Measurements from ENCODE around the gene HRAS.

DNA sequence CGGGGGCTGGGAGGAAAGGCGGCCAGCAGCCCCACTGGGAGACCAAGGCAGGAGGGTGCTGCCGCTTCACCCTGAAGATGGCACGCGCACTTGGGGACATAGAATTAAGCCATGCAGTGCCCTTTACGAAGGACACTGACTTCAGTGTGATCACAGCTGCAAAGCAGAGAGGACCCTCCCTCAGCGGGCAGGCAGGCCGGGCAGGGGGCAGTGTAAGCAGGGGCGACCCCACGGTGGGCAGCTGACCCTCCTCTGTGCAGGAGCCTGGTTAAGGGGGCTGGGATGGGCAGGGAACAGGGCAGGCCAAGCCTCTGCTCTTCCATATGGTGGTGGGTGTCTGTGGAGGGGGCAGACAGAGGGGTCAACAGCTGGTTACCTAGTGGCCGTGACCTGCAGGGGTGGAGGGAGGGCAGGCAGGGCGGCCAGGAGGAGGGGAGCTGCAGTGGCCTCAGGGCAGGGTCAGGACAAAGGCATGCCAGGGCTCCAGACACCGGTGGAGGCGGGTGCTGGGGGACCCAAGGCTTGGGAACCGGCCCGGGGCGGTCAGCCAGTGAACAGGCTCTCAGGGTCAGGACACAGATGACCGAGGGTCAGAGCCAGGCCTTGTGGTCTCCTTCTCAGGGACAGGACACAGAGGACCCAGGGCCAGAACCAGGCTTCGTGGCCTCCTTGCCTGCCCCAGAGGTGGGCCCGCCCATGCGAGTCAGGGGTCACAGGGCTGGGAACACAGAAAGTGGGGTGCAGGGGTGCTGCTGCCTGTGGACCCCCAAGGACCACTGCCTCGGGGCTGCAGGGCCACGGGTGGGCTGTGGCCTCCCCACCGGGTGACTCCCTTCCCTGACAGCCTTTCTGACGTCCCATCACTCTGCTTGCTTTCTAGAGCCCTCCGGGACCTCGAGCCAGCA, 18.0 kb upstream of the HRAS start:
- TF ChIP-seq, protein P1, sequence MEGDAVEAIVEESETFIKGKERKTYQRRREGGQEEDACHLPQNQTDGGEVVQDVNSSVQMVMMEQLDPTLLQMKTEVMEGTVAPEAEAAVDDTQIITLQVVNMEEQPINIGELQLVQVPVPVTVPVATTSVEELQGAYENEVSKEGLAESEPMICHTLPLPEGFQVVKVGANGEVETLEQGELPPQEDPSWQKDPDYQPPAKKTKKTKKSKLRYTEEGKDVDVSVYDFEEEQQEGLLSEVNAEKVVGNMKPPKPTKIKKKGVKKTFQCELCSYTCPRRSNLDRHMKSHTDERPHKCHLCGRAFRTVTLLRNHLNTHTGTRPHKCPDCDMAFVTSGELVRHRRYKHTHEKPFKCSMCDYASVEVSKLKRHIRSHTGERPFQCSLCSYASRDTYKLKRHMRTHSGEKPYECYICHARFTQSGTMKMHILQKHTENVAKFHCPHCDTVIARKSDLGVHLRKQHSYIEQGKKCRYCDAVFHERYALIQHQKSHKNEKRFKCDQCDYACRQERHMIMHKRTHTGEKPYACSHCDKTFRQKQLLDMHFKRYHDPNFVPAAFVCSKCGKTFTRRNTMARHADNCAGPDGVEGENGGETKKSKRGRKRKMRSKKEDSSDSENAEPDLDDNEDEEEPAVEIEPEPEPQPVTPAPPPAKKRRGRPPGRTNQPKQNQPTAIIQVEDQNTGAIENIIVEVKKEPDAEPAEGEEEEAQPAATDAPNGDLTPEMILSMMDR (IDR thresholded peaks at IDR 0.05): no peak
- no peak for TF ChIP-seq POLR2A (IDR thresholded peaks at IDR 0.05)

Measured in gastroesophageal sphincter (tissue), 3 donors.